Esophagus squamous epithelium (tissue), 4 donors: ENCODE results near the gene SULT2B1.

Experiments
- CTCF ChIP-seq, 6 experiments: fragments of 450-650 bp in 4 of 6; fragments of 200-600 bp in 2 of 6; sonication (generic) in 2 of 6; IDR thresholded peaks; one replicate each; pipeline ENCODE4 v1.5.1; 2016 to 2019; ENCODE audit warnings: antibody characterized with exemption in 6 of 6, mild to moderate bottlenecking in 4 of 6, moderate library complexity in 4 of 6
- POLR2A ChIP-seq, 4 donors: fragments of 450-650 bp; IDR thresholded peaks; one replicate each; pipeline ENCODE4 v1.6.1; 2017; ENCODE audit warnings: antibody characterized with exemption in 4 of 4, mild to moderate bottlenecking in 4 of 4, moderate library complexity in 3 of 4

GRCh38 chr19:48631225-48631624 is 79.3 kb downstream of the SULT2B1 start:
- TF ChIP-seq POLR2A (IDR thresholded peaks at IDR 0.05) (no peak), CTCF (IDR thresholded peaks at IDR 0.05) (no peak)
